CD4-positive, alpha-beta T cell (primary cell): ENCODE measurements around the gene ZNF646. TPM values are rescaled to one million over a fixed set of nuclear protein-coding genes. Genes with fewer than 3 reads are reported as not detected.
A peak's percentile ranks its signal among the peaks of the same experiment; 100 is the strongest.

Source experiments
- ATAC-seq: fragments of 200-7000 bp; cut with Tn5 transposase; one replicate; pipeline ENCODE4 v1.10.0; 2022; ENCODE audit warnings: mild to moderate bottlenecking; ENCODE audit not compliant: poor library complexity
- CTCF ChIA-PET: fragments of 350-600 bp; sonication (Branson Sonifier 250); formaldehyde crosslinking; loops from one replicate; lab custom pipeline; 2021; ENCODE audit warnings: antibody characterized with exemption, inconsistent platforms; lab: Charles Lee
- POLR2A ChIA-PET: fragments of 350-600 bp; sonication (Branson Sonifier 250); formaldehyde crosslinking; loops from one replicate; lab custom pipeline; 2021; ENCODE audit warnings: antibody characterized with exemption, inconsistent platforms; lab: Charles Lee
- DNase-seq, 14 experiments: peaks; one replicate each; pipeline ENCODE4 v3.0.0-alpha.2; 2013 to 2020; ENCODE audit warnings: mixed read lengths in 2 of 14
- H3K27ac ChIP-seq, 2 donors: one replicate each; pipeline versions ENCODE4 v1.5.1 to v1.7.0; 2013; ENCODE audit warnings: low read length in 2 of 2, low read depth in 1 of 2, mild to moderate bottlenecking in 1 of 2
- H3K27me3 ChIP-seq, 2 experiments: 1 replicate in 1 of 2; 2 replicates in 1 of 2; pipeline versions ENCODE4 v1.6.1 to v1.7.0; 2013; ENCODE audit warnings: low read length in 2 of 2, control low read depth in 1 of 2, mild to moderate bottlenecking in 1 of 2, moderate library complexity in 1 of 2; ENCODE audit not compliant: insufficient read depth in 2 of 2, control insufficient read depth in 1 of 2
- H3K36me3 ChIP-seq: one replicate; pipeline ENCODE4 v1.6.1; 2013; ENCODE audit warnings: low read length, control low read depth; ENCODE audit not compliant: insufficient read depth
- H3K4me1 ChIP-seq: one replicate; pipeline ENCODE4 v1.6.1; 2013; ENCODE audit warnings: low read length, control low read depth; ENCODE audit not compliant: insufficient read depth
- H3K4me3 ChIP-seq: one replicate; pipeline ENCODE4 v1.5.1; 2013; ENCODE audit warnings: mild to moderate bottlenecking, low read length, moderate library complexity
- H3K9me3 ChIP-seq, 2 experiments: 1 replicate in 1 of 2; 2 replicates in 1 of 2; pipeline versions ENCODE4 v1.6.1 to v1.7.0; 2013; ENCODE audit warnings: low read length in 2 of 2, mild to moderate bottlenecking in 2 of 2, control low read depth in 1 of 2, moderate library complexity in 1 of 2; ENCODE audit not compliant: control insufficient read depth in 1 of 2, insufficient read depth in 1 of 2
- H3K27ac Mint-ChIP-seq: one replicate; pipeline ENCODE4 v1.8.0; 2020; ENCODE audit warnings: mixed read lengths
- H3K27me3 Mint-ChIP-seq: one replicate; pipeline ENCODE4 v1.8.0; 2021; ENCODE audit warnings: mixed read lengths
- H3K36me3 Mint-ChIP-seq: one replicate; pipeline ENCODE4 v1.8.0; 2021; ENCODE audit warnings: low read depth, mixed read lengths
- H3K4me1 Mint-ChIP-seq: one replicate; pipeline ENCODE4 v1.8.0; 2021; ENCODE audit warnings: low read depth, mixed read lengths
- H3K4me3 Mint-ChIP-seq: one replicate; pipeline ENCODE4 v1.8.0; 2020; ENCODE audit warnings: mild to moderate bottlenecking, mixed read lengths
- H3K9me3 Mint-ChIP-seq: one replicate; pipeline ENCODE4 v1.8.0; 2020; ENCODE audit warnings: mixed read lengths
- intact Hi-C, 2 experiments: fragments of 100-400 bp; cut with DNase I in 1 of 2; cut with micrococcal nuclease in 1 of 2; formaldehyde crosslinking; loops; one replicate each; pipeline versions ENCODE4 v1.15.1 to v1.9.0; 2023 to 2025; cut with DNase I, micrococcal nuclease
- total RNA-seq, 174 experiments: library from RNA in 2 of 174; stranded (reverse) in 2 of 174; gene quantifications; one replicate each; pipeline ENCODE4 v1.2.3 and lab custom pipeline; 2021 to 2026
- TF ChIP-seq, protein P1 (sequence below): fragments of 200-600 bp; IDR thresholded peaks from one replicate; pipeline ENCODE4 v1.8.0; 2022; ENCODE audit warnings: antibody characterized with exemption, mild to moderate bottlenecking

Gene ZNF646
- total RNA-seq, 2 experiments from 2014 or later: 14.3 to 16.6 TPM

DNA sequence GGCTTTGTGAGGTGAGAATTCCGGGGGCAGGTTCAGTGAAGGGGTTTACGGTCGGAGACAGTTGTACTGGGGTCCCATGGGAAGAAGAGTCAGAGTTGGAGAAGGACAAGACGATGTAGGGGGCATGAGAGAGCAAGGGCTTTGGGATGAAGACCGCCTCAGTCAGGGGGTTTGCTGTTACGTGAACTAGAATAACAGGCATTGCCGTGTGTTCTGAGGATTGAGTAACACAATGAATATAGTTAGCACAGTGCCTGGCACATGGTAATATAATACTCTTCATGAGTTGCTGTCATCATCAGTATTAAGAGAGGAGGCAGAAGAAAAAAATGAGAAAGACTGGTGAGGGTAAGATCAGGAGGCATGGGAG is 577 bp downstream of the ZNF646 start:
- ChIA-PET POLR2A (interaction anchor here (1.0 to 3.4 kb wide), 22 partner anchors 9 to 795 kb away, joined by 3 to 79 read pairs (median 8); partner anchors contain the start of genes ARMC5, FBRS, FUS and KAT8), CTCF (interaction anchor here (1.2 to 2.3 kb wide), 5 partner anchors 21 to 230 kb away, joined by 3 to 21 read pairs (median 7); partner anchors contain the start of genes HSD3B7 and KAT8)
- ATAC-seq (no peak), DNase-seq (no peak)
- H3K27me3 Mint-ChIP-seq: no peaks in the 10 kb centered on the region
- H3K4me3 Mint-ChIP-seq: peak overlapping the region; percentile 89
- intact Hi-C loops: loop anchor here (1.0 to 10.0 kb wide), 10 partner anchors 20 to 793 kb away; partner anchors contain the start of genes KAT8 (in 2 of the 2), VKORC1 (in 2 of the 2), ARMC5 (in 1 of the 2) and FBXL19 (in 1 of the 2)
- peak overlapping the region; percentile 92 for H3K27ac Mint-ChIP-seq
- Histone ChIP-seq H3K4me1 (peaks cover 35% of the 10 kb centered on the region), H3K36me3 (peaks cover 36% of the 10 kb centered on the region), H3K9me3 (no peaks in the 10 kb centered on the region), H3K27ac (peak overlapping the region; percentile 93 to 95), H3K4me3 (peak overlapping the region; percentile 96), H3K27me3 (no peaks in the 10 kb centered on the region)
- H3K4me1 Mint-ChIP-seq: peaks cover 32% of the 10 kb centered on the region
- H3K36me3 Mint-ChIP-seq: peaks cover 56% of the 10 kb centered on the region
- no peaks in the 10 kb centered on the region for H3K9me3 Mint-ChIP-seq
- TF ChIP-seq, protein P1, sequence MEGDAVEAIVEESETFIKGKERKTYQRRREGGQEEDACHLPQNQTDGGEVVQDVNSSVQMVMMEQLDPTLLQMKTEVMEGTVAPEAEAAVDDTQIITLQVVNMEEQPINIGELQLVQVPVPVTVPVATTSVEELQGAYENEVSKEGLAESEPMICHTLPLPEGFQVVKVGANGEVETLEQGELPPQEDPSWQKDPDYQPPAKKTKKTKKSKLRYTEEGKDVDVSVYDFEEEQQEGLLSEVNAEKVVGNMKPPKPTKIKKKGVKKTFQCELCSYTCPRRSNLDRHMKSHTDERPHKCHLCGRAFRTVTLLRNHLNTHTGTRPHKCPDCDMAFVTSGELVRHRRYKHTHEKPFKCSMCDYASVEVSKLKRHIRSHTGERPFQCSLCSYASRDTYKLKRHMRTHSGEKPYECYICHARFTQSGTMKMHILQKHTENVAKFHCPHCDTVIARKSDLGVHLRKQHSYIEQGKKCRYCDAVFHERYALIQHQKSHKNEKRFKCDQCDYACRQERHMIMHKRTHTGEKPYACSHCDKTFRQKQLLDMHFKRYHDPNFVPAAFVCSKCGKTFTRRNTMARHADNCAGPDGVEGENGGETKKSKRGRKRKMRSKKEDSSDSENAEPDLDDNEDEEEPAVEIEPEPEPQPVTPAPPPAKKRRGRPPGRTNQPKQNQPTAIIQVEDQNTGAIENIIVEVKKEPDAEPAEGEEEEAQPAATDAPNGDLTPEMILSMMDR: no peak

DNA sequence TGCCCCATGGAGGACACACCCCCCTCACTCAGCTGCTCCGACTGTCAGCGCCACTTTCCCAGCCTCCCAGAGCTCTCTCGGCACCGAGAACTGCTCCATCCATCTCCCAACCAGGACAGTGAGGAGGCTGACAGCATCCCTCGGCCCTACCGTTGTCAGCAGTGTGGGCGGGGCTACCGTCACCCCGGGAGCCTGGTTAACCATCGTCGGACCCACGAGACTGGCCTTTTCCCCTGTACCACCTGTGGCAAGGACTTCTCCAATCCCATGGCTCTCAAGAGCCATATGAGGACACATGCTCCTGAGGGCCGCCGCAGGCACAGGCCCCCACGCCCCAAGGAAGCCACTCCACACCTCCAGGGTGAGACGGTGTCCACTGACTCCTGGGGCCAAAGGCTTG is 2.1 kb downstream of the ZNF646 start:
- H3K36me3 Mint-ChIP-seq: peaks cover 69% of the 10 kb centered on the region
- DNase-seq: peak in 1 of 14 experiments; percentile 28
- H3K4me3 Mint-ChIP-seq: peak overlapping the region; percentile 89
- no peaks in the 10 kb centered on the region for H3K27me3 ChIP-seq
- TF ChIP-seq, protein P1: no peak
- no peak for ATAC-seq
- H3K9me3 Mint-ChIP-seq: no peaks in the 10 kb centered on the region
- POLR2A ChIA-PET: no interaction called here
- H3K27me3 Mint-ChIP-seq: no peaks in the 10 kb centered on the region
- H3K27ac ChIP-seq: no peak overlapping the region
- no peaks in the 10 kb centered on the region for H3K9me3 ChIP-seq
- H3K4me1 Mint-ChIP-seq: peaks cover 32% of the 10 kb centered on the region
- H3K4me3 ChIP-seq: no peak overlapping the region
- H3K27ac Mint-ChIP-seq: peak overlapping the region; percentile 92
- CTCF ChIA-PET: no interaction called here
- peaks cover 39% of the 10 kb centered on the region for H3K4me1 ChIP-seq
- peaks cover 51% of the 10 kb centered on the region for H3K36me3 ChIP-seq
- intact Hi-C loops: loop anchor here in 1 of 2 experiments (10.0 kb wide), 2 partner anchors 122 to 152 kb away; partner anchors contain the start of genes FBXL19 and SETD1A

DNA sequence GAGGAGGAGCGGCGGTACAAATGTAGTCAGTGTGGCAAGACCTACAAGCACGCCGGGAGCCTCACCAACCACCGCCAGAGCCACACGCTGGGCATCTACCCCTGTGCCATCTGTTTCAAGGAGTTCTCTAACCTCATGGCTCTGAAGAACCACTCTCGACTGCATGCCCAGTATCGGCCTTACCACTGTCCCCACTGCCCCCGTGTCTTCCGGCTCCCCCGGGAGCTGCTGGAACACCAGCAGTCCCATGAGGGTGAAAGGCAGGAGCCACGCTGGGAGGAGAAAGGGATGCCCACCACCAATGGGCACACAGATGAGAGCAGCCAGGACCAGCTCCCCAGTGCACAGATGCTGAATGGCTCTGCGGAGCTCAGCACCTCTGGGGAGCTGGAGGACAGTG is 2.8 kb downstream of the ZNF646 start:
- Histone ChIP-seq H3K27ac (no peak overlapping the region), H3K9me3 (no peaks in the 10 kb centered on the region), H3K4me1 (peaks cover 40% of the 10 kb centered on the region), H3K4me3 (no peak overlapping the region), H3K27me3 (no peaks in the 10 kb centered on the region), H3K36me3 (peaks cover 56% of the 10 kb centered on the region)
- DNase-seq (no peak), ATAC-seq (no peak)
- TF ChIP-seq, protein P1: no peak
- Mint-ChIP-seq H3K36me3 (peaks cover 70% of the 10 kb centered on the region), H3K4me3 (no peak overlapping the region), H3K4me1 (peaks cover 26% of the 10 kb centered on the region), H3K27ac (no peak overlapping the region), H3K27me3 (no peaks in the 10 kb centered on the region), H3K9me3 (no peaks in the 10 kb centered on the region)
- intact Hi-C loops: loop anchor here in 1 of 2 experiments (10.0 kb wide), 2 partner anchors 122 to 152 kb away; partner anchors contain the start of genes FBXL19 and SETD1A
- ChIA-PET POLR2A (no interaction called here), CTCF (no interaction called here)
